HG03097 (cell line): Measurements from ENCODE around the gene CD274.
"Not testable (repeated sequence)": the region's sequence is repeated elsewhere in the genome, so short reads cannot be mapped to it uniquely, and the experiment has no call there.

ENCODE experiments used
- ATAC-seq: cut with Tn5 transposase; IDR thresholded peaks from one replicate; pipeline ENCODE4 v1.9.1; 2021; ENCODE audit not compliant: unreplicated experiment, low FRiP score

The CD274 gene

DNA sequence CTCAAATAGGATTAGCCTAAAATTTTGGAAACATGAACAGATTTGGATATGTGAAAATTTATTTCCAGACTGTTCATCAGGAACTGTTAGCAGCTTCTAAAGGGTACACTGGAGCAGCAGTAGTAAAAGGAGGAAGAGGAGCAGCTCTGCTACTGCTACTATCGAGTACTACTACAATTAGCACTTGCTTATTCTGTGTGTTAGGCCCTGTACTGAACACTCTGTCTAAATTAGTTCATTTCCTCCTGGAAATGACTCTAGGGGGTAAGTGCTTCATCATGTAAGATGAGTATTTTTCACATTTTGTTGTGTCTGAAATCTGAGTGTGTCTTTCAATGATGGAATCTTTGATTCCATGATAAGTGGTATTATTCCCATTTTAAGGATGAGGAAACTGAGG is 9.8 kb downstream of the CD274 start:
- ATAC-seq = no peak

DNA sequence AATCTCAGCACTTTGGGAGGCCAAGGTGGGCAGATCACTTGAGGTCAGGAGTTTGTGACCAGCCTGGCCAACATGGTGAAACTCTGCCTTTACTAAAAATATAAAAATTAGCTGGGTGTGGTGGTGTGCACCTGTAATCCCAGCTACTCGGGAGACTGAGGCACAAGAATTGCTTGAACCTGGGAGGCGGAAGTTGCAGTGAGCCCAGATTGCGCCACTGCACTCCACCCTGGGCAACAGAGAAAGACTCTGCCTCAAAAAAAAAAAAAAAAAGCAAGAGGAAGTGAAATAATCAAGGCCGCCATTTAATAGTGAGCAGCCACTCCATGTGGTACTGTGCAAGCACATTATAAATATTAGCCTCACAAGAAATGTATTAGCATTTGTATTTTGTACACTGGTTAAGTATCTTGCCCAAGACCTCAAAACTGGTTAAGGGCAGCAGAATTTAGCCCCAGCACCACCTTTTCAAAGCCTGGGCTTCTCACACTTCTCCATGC is 14.5 kb downstream of the CD274 start:
- ATAC-seq = not testable (repeated sequence)

DNA sequence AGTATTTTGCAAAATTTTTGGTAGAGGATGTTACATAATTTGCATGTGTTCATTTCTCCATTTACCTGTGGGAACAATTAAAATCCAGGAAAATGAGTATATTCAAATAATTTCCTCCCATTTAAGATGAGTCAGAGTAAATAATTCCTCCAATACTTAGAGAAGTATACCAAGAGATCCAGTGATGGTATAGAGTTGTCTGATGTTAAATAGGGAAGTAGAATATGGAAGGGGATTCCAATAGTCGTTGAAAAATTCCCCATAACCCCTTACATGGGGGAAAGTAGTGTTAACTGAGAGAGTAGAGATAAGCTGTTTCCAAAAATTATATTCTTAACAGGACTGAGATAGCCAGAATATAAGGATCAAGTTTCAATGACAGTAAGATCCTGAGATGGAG is 15.7 kb downstream of the CD274 start:
- no peak for ATAC-seq

DNA sequence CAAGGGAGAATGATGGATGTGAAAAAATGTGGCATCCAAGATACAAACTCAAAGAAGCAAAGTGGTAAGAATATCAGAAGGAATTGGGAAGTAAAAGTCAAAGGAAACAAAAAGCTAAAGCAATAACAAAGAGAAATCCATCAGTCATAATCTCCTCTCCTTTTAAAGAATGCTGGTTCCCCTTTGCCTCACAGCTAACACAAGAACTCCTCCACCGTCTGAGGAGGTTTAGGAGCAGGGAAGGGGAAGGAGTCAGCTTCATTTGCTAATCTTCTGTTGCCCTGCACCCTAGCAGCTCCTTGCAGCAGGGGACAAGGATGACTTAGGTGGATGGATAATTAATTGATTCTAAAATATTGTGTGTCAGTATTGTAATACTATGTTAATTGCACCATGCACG is 16.4 kb downstream of the CD274 start:
- ATAC-seq = no peak

DNA sequence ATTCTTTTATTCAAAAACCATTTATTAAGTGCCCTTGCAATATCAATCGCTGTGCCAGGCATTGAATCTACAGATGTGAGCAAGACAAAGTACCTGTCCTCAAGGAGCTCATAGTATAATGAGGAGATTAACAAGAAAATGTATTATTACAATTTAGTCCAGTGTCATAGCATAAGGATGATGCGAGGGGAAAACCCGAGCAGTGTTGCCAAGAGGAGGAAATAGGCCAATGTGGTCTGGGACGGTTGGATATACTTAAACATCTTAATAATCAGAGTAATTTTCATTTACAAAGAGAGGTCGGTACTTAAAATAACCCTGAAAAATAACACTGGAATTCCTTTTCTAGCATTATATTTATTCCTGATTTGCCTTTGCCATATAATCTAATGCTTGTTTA is 18.5 kb downstream of the CD274 start:
- ATAC-seq = no peak

DNA sequence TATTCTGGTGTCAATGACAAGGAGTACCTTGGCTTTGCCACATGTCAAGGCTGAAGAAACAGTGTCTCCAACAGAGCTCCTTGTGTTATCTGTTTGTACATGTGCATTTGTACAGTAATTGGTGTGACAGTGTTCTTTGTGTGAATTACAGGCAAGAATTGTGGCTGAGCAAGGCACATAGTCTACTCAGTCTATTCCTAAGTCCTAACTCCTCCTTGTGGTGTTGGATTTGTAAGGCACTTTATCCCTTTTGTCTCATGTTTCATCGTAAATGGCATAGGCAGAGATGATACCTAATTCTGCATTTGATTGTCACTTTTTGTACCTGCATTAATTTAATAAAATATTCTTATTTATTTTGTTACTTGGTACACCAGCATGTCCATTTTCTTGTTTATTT is 19.8 kb downstream of the CD274 start:
- ATAC-seq = no peak

DNA sequence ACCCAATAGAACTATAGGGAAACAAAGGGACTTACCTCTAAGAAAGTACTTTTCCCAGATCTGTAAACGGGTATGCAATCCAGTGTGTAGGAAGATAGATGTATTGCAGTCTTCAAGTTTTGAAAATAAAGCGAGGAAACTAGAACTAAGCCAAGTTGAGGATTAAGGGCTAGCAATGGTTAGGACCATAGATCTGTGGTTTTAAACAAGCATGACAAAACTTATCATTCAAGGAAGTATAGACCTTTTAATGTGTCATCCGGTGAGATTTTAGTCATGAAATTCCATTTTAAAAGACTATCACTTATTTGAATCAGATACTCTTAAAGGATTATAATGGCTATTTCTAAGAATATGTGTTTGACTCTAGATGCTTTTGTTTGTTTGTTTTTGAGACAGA is 20.5 kb downstream of the CD274 start:
- no peak for ATAC-seq

DNA sequence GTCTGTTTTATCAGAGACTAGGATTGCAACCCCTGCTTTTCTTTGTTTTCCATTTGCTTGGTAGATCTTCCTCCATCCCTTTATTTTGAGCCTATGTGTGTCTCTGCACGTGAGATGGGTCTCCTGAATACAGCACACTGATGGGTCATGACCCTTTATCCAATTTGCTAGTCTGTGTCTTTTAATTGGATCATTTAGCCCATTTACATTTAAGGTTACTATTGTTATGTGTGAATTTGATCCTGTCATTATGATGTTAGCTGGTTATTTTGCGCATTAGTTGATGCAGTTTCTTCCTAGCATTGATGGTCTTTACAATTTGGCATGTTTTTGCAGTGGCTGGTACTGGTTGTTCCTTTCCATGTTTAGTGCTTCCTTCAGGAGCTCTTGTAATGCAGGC is 25.3 kb downstream of the CD274 start:
- not testable (repeated sequence) for ATAC-seq

DNA sequence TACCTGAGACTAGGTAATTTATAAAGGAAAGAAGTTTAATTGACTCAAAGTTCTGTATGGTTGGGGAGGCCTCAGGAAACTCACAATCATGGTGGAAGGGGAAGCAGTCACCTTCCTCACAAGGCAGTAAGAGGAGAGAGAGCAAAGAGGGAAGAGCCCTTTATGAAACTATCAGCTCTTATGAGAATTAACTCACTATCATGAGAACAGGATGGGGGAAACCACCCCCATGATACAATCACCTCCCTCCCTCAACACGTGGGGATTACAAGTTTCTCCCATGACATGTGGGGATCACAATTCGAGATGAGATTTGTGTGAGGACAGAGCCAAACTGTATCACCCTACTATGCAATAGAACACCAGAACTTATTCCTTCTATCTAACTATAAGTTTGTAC is 27.9 kb downstream of the CD274 start:
- ATAC-seq = no peak

DNA sequence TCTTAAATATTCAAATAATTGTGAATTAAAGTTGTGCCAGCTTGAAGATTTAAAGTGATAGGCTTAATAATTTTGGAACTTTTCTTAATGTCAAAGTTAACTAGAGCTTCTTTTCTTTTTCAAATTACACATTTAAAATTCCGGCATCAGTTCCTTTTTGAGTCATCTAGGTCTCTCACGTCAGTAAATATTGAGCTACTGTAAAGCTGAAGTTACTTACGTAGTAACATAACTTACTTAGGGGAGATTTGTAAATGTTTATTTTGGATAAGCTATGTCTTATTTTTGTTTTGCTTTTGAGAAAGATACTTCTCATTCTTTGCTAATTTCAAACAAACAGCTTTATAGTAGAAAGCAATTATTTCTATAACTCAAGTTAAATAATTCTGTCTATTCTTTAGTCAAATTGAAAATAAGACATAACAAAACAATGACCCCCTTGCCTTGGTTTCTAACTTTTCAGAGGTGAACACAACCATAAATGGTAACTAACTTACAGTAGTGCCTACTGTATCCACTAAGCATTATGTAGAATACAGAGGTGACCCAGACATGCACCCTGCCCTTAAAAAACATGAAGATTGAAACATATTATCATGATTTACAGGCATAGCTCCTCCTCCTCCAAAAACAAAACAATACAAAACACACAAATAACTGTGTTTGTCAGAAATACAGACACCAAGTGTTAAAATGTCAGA is 29.8 kb downstream of the CD274 start:
- ATAC-seq = no peak

DNA sequence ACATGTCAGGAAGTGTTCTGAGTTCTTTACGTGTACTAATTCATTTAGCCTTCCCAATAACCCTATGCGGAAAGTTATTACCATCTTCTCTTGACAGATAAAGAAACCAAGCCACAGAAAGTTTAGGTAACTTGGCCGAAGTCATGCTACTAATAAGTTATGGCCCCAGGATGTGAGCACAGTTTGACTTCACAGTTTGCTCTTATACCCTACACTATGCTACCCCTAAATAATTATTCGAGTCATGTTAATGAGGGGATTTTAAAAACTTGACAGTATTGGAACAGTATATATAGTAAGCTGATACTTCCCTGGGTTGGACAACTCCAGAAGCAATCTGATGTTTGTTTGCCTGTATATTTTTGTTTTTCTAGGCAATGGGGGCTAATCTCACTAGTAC is 30.6 kb downstream of the CD274 start:
- no peak for ATAC-seq

DNA sequence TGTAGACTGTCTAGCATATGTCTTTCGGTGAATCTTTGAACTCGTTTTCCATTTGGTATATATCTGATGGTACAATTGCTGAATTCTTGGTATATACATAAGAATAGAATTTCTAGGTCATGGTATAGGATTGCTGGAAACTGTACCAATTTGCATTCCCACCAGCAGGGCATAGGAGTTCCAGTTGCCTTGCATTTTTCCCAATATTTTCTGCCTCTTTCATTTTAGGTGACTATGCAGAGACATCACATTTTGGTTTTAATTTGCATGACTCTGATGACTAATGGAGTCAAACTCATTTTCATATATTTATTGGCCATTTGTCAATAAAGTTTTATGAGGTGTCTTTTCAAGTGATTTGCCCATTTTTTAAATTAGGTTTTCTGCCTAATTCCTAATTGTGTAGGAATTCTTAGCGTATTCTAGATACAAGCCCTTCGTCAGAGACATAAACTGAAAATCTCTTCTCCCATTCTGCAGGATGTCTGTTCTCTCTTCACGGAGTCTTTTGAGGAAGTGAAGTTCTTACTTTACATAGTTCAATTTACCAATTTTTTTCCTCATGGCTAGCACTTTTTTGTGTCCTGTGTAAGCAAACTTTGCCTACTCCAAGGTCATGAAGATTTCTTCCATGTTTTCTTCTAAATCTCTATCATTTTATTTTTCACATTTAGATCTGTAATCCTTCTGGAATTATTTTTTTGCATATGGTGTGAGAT is 31.1 kb downstream of the CD274 start:
- no peak for ATAC-seq

DNA sequence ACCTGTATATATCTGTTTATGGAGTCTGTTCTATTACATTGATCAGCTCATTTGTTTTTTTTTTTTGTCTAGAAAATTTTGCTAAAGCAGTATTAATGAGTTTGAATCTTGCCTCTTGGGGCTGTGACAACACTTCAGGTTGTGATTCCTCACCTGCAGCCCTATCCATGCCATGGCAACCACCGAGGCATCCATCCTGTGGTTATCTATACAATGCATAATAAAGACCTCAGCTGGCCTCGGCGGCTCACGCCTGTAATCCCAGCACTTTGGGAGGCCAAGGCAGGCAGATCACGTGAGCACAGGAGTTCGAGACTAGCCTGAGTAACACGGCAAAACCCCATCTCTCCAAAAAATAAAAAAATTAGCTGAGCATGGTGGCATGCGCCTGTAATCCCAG is 31.9 kb downstream of the CD274 start:
- no peak for ATAC-seq

DNA sequence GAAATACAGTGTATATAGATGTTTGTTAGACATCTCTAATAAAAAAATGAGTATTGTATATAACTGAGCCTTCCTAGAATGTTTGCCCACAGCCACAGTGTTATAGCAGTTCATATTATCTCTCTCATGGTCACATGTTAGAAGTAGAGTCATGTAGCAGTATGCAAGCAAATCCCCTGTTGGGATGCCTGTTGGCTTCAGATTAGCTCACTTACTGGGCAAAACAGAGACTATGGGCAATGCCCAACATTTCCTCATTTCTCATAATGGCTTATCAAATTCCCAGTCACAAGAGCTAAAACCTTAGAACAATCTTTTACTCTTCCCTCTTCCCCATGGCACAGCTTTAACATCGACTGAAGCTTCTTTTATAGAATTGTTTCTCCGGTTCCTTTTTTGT is 33.0 kb downstream of the CD274 start:
- ATAC-seq = no peak

DNA sequence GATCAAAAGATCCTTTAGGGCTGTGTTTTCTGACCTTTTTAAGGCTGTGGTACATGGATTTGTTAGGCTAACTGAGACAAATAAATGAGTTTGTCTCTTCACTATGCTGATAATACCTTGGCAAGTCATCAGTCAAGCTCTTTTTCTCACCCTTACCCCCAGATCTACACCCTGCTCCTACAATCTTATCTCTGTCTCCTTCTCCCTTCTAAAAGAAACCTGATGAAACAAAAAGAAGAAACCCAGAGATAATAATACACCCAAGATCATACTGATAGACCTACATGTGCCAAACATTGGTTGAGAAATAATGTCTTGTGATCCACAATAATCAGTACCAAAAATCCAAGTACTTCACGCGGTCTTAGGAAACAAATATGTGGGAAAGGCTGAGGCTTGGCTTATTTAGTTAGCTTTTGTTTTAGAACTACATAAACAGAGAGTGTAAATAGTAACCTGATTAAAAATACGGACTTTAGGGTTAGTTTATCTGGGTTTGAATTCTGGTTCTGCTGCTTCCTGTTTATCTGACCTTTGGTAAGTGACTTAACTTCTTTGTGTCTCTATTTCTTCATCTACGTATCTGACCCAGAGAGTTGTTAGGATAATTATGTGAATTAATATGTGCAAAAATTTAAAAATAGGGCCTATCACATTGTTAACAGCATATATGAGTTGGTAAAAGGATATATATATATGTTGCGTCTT is 35.2 kb downstream of the CD274 start:
- no peak for ATAC-seq

DNA sequence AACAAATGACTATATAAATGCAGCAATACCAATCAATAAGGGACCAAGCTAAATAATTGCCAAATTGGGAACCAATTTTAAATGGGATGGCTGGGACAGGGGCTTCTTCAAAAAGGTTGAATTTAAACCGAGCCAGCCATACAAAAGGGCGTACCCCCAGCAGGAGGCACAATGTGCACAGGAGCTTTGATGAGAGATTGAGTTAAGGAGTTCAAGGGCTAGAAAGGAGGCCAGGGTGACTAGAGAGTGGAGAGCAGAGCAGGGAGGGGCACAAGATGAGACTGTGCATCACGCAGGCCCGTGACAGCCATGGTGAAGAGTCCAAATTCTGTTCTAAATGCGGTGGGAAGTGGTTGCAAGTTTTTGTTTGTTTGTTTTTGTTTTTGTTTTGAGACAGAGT is 36.6 kb downstream of the CD274 start:
- no peak for ATAC-seq

DNA sequence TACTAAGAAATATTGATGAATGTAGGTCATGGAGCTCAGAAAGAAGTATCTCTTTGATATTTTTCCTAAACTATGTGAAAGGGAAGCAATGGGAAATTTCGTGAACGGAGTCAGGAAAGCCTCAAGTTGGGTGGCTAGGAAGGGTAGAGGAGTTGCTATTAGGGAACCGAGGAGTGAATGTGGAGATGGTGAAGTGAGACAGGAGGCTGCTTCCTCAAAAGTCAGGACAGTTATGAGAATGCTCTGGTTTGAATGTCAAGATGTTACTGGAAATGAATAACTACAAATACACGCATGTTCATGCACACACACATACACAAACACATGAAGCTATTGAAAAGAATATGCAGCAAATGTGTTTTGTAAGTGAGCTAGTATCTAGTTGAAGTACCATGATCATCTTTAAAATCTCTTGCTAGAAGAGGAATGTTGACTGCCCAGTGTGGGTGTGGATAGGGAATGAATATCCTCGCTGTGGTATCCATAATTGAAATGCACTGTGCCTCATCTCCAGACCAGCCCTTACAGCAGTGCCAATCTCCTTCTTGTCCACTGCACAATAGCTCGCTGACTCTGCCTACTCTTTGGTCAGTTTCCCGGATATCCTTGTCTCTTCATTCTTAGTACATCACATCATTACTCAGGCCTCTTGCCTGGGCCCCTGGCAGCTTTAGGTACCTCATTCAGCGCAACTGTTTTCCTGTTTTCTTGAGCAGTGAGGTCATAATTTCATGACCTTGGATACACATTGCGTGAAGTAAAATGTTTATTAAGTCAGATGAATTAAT is 38.1 kb downstream of the CD274 start:
- ATAC-seq = no peak

DNA sequence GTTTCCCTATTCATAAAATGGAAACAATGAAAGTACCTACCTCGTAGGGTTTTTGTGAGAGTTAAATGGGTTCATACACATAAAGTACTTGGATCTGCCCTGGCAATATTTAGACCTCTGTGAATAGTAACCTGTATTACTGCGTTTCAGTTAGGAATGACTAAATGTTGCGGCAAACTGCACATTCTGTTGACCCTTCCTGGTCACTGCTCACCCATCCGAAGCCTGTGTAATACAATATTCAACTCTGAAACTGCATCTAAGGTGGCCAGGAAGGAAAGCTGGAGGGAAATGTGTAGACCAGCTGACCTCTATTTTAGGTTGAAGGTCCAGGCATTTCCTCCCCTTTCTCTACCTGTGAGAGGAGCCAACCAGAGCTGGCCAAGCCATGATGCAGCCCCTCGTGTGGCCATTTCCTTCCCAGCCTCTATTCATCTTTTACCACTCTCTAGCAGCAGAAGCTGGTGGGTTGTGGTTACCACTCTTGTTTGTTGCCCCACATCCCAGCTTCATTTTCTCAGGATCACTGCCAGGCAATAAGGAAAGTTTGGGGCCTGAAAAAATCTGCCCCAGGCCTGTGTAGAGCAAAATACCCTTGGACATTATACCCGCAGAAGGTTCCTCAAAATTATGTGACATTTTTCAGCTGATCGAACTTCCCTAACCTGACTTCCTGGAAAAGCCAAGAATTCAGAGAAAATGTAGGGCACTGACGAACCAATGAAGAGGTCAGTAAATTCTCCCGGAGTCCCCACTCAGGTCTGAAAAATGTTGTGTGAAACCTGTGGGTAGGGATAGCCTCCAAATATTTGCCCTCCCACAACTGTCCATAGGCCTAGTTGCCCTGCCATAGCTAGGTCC is 39.5 kb downstream of the CD274 start:
- no peak for ATAC-seq

DNA sequence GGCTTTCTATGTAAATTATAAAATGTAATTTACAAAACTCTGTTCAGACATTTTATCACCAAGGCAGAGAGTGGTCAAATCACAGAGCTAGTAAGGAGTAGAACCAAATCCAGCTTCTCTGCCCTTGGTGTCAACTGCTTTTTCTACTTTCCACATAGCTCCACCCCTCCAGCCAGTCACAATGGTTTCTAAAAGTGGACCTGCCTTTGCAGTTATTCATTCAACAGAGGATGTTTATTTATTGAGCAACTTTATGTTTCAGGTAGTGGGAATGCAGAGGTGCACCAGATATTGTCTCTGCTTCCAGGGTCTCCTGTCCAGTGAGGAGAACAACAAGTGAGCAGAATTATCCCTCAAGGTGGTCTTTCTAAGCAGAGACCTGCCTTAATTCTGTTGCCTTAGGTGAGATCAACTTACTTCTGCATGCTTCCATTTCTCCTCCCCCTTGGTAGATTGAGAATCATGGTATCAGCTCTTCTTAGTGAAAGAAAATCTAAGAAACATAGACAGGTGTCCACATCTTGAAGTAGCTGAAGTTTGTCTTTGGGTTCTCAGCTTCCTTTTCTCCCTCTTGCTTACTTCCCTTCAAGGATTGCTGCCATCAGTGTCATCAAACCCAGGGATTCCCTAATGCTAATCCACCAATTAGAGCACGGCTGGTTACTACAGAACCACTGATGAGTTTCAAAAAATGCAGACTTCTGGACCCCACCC is 42.8 kb downstream of the CD274 start:
- no peak for ATAC-seq
